RKO (cell line): ENCODE measurements around the gene DPP6.

ENCODE experiments used
- DNase-seq: peaks from one replicate; pipeline ENCODE4 v3.0.0-alpha.2; 2016; ENCODE audit warnings: low spot score

The DPP6 gene

GRCh38 chr7:154769527-154769926, 717.3 kb downstream of the DPP6 start:
- DNase-seq: no peak

- DNase-seq: no peak
Measured at GRCh38 chr7:154770361-154770760, 718.2 kb downstream of the DPP6 start.

GRCh38 chr7:154770962-154771361, 718.8 kb downstream of the DPP6 start:
- no peak for DNase-seq

- no peak for DNase-seq
Measured at GRCh38 chr7:154774303-154774969, 722.2 kb downstream of the DPP6 start.

- no peak for DNase-seq
Measured at GRCh38 chr7:154775681-154776080, 723.5 kb downstream of the DPP6 start.

GRCh38 chr7:154776350-154776749, 724.2 kb downstream of the DPP6 start:
- no peak for DNase-seq

GRCh38 chr7:154777023-154777422, 724.8 kb downstream of the DPP6 start:
- DNase-seq: peak; percentile 64

- DNase-seq: no peak
Measured at GRCh38 chr7:154777489-154777888, 725.3 kb downstream of the DPP6 start.

GRCh38 chr7:154777908-154778307, 725.7 kb downstream of the DPP6 start:
- DNase-seq: no peak

- DNase-seq: no peak
Measured at GRCh38 chr7:154781369-154782303, 729.4 kb downstream of the DPP6 start.

- DNase-seq: no peak
Measured at GRCh38 chr7:154783281-154783909, 731.2 kb downstream of the DPP6 start.

- no peak for DNase-seq
Measured at GRCh38 chr7:154785898-154786297, 733.7 kb downstream of the DPP6 start.

- DNase-seq: peak; percentile 55
Measured at GRCh38 chr7:154789404-154789803, 737.2 kb downstream of the DPP6 start.

GRCh38 chr7:154791611-154792010, 739.4 kb downstream of the DPP6 start:
- DNase-seq: no peak

GRCh38 chr7:154792436-154793055, 740.3 kb downstream of the DPP6 start:
- DNase-seq: no peak

GRCh38 chr7:154794147-154794780, 742.1 kb downstream of the DPP6 start:
- no peak for DNase-seq

- DNase-seq: no peak
Measured at GRCh38 chr7:154795014-154795413, 742.8 kb downstream of the DPP6 start.

- DNase-seq: no peak
Measured at GRCh38 chr7:154795437-154795836, 743.2 kb downstream of the DPP6 start.

GRCh38 chr7:154804449-154804848, 752.3 kb downstream of the DPP6 start:
- DNase-seq: no peak

- DNase-seq: no peak
Measured at GRCh38 chr7:154812027-154812426, 759.8 kb downstream of the DPP6 start.

GRCh38 chr7:154817224-154817896, 765.2 kb downstream of the DPP6 start:
- peak; percentile 63 for DNase-seq
